ENCODE results near the gene CLSTN2.

The CLSTN2 gene

DNA sequence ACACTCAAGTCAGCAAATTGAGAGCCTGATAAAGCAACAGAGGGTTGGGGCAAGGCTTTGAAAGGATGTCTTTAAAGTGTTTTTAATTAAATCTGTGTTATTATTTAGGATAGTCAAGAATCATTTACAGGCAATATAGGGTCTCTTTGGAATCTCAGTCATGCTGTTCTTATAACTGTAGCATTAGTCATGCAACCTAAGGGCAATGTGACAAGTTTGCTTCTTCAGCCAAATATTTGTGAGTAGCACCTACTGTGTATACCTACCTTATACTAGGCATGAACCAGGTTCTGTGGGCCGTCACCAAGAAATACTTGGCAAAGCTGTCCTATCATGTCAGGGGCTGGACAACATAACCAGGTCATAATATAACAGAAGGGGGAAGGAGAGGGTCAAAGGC lies 558.3 kb downstream of the CLSTN2 start:
- DNase-seq (ENCODE audit: low spot score), result no peak
- FAIRE-seq, result no peak

DNA sequence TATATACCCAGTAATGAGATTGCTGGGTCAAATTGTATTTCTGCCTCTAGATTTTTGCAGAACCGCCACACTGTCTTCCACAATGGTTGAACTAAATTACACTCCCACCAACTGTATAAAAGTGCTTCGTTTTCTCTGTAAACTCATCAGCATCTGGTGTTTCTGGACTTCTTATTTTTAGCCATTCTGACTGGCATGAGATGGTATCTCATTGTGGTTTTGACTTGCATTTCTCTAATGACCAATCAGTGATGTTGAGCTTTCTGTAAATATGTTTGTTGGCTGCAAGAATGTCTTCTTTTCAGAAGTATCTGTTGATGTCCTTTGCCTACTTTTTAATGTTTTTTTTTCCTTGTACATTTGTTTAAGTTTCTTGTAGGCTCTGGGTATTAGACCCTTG lies 560.0 kb downstream of the CLSTN2 start:
- no peak for DNase-seq (ENCODE audit: low spot score)
- no peak for FAIRE-seq

- FAIRE-seq, result no peak
- DNase-seq (ENCODE audit: low spot score), result no peak
Measured at GRCh38 chr3:140497331-140497730, 562.3 kb downstream of the CLSTN2 start.

DNA sequence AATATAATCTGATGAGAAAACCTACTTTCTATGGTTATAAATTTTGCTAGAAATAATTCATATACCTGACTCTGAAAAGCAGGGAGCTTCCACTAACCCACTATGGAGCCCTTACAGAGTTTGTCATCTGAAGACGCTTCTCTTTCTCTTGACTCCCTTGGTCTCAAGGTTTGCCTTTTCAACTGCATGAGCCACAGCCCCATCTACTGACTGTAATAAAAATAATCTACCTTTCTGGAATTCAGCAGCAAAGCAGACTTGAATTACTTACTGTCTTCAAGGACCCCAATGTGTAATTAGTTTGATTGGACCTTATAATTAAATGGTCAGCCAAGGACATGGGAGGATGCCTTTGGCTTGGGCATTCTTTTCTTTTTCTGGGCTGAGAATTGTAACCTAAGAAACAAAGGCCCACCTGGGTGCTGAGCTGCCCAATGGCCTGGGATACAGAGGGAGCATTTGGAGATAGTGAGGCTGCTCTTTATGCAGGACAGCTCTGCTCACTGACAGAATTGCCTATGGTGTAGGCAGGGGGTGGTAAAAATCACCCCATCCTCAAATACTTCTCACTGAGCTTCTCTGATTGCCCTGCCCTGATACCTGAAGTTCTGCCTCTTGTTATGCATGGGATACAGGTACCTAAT lies 564.3 kb downstream of the CLSTN2 start:
- FAIRE-seq (peak; percentile 21), DNase-seq (ENCODE audit: low spot score) (no peak)

GRCh38 chr3:140500473-140500872 lies 565.5 kb downstream of the CLSTN2 start:
- FAIRE-seq, result no peak

DNA sequence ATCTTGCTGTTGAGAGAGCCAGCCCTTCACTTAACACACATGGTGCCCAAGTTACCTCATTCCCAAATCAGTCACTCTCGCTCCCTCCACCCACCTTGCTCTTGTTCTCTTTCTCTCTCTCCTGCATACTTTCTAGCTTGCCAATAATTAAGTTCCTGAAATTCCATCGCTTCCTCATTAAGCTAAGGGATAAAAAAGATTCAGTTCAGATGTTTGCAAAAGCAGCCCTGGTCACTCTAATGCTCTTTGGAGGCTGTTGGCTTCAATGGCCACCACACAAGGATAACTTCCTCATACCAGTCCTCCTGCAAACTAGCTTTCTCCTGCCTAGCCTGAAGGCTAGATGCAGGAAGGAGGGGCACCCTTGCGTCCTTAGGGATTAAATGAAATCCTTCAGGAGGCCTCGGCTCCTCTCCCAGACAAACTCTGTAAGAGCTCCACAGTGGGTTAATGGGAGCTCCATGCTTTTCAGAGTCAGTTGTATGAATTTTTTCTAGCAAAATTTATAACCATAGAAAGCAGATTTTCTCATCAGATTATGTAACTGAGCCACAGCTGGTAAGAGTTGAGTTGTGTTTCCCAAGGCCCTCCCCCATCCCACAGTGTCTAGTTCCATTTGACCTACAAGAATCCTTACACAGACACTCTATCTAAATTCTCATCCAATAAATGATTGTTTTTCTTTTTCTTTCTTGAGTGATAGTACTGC lies 566.2 kb downstream of the CLSTN2 start:
- no peak for FAIRE-seq
- DNase-seq (ENCODE audit: low spot score), result no peak

More at GRCh38 chr3:140500473-140500872, 565.5 kb downstream of the CLSTN2 start:
- DNase-seq (ENCODE audit: low spot score), result no peak

- FAIRE-seq, result no peak
- no peak for DNase-seq (ENCODE audit: low spot score)
Measured at GRCh38 chr3:140501770-140502364, 566.9 kb downstream of the CLSTN2 start.

DNA sequence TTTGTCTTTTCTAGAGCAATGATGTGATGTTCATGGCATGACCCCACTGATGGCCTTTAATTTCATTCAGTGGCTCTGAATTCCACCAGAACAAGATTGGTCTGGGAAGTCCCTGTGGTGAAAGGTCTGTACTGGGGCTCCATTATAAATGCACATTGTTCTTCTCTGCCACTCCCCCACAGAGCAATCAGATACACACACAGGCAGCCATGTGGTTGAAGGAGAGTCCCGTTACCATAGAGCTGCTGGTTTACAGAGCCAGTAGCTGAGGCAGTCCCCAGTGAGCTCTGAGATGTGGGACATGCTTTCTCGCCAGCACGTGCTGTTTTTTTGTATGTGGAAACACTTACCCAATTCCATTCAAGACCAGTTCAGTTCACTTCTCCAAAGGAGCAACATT lies 570.2 kb downstream of the CLSTN2 start:
- DNase-seq (ENCODE audit: low spot score), result no peak
- no peak for FAIRE-seq

GRCh38 chr3:140505876-140506275 lies 570.9 kb downstream of the CLSTN2 start:
- FAIRE-seq (no peak), DNase-seq (ENCODE audit: low spot score) (no peak)

DNA sequence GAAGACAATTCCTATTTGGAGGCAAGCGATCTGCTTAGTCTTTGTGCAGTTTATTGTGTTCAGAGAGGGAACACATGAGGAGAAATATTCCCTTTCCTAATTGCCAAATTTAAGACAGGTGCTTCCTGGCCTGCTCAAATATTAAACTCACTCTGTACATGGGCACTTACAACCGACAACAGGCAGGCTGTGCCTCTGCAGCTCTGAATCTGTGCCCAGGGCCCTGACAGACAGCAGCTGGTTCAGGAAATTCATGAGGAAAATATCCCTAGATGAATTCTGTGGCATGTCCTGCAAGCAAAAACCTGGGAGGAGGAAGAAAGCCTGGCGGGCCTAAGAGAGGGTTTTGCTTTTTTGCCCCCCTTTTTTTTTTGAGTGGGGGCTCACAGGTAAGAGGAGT lies 573.6 kb downstream of the CLSTN2 start:
- FAIRE-seq (no peak), DNase-seq (ENCODE audit: low spot score) (no peak)

DNA sequence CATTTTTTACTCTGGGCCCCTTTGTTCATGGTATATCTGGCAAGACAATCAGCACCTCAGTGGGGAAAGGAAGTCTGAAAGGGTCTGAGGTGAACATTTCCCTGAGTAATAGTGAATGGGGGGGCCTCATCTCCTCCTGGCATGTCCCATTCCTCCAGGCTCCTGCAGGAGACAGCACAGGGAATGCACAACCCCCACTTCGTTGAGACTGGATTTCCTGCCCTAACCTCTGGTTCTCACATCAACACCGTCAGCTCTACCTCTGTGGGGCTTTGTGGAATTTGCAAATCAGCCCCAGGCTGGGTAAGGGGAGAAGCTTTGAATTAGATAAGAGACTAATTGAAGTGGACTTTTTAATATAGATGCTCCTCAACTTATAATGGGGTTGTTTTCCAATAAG lies 574.5 kb downstream of the CLSTN2 start:
- FAIRE-seq (no peak), DNase-seq (ENCODE audit: low spot score) (no peak)

- FAIRE-seq (no peak), DNase-seq (ENCODE audit: low spot score) (no peak)
Measured at GRCh38 chr3:140510303-140510861, 575.4 kb downstream of the CLSTN2 start.

- FAIRE-seq (no peak), DNase-seq (ENCODE audit: low spot score) (no peak)
Measured at GRCh38 chr3:140521751-140522445, 586.9 kb downstream of the CLSTN2 start.

DNA sequence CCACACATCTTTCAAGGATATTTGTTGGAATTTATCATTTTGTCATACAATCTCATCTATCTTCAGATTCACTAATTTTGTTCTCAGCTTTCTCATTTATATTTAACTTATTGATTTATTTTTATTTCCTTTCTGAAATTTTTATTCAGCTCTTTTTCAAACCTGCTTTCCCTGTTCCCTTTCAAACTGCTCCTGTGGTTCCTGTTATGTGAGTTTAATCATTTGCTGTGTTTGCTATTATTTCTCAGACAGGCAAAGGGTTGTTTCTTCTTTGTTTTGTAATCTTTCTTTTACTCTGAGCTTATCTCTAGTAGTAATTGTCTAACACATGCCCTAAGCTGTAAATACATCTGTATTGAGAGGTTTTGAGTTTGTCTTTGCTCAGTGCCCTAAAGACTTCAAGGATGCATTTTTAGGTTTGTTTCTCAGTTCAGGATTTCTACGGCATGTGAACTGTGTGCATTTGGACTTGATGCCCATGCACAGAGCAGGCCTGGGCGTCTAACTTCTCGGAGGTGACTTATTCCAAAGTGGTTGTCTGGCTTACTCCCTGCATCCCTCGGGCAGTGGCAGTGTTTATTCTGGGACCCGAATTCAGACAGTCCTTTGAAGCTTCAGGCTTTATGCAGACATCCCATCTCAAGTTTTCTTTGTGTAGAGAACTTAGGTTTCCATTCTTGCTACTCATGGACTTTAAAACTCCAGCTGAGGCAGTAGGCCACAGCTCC lies 587.8 kb downstream of the CLSTN2 start:
- FAIRE-seq (no peak), DNase-seq (ENCODE audit: low spot score) (no peak)

GRCh38 chr3:140523600-140523999 lies 588.6 kb downstream of the CLSTN2 start:
- no peak for FAIRE-seq
- DNase-seq (ENCODE audit: low spot score), result no peak

GRCh38 chr3:140527156-140527555 lies 592.2 kb downstream of the CLSTN2 start:
- no peak for FAIRE-seq

DNA sequence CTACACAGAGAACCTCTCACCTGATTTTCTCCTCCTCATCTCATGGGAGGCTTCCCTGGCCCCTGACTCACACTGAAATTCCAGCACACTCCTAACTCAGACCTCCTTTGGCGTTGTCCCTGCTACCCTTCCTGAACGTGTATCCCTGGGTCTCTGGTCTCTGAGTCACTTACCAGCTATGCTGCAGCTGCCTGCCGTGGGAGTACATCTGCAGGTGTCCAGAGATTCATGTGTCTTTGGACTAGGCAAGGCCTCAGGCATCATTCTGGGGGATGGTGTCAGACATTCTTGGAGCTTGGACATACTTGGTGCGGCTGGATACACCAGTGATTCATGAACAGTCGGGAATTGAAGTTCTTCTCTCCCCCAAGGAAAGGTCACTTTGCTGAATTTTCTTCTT lies 594.1 kb downstream of the CLSTN2 start:
- FAIRE-seq, result peak; percentile 90
- DNase-seq (ENCODE audit: low spot score), result peak; percentile 86

More at GRCh38 chr3:140527156-140527555, 592.2 kb downstream of the CLSTN2 start:
- DNase-seq (ENCODE audit: low spot score), result no peak

DNA sequence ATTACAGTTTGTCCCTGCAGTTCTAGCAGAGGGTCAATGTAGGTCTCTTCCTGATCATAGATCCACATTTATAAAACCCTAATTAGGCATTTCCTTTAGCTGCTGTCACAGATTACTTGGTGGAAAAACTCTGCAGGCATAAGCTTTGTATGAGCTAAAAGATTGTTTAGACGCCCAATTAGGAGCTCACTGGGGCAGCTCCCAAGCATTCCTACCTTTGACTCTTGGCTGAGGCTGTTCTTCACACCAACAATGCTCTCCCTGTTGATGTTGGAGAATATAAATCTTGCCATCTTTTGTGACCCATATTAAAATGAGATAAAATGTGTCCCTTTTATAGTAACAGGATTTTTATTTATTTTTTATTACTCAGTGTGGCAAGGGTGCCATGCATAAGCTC lies 594.6 kb downstream of the CLSTN2 start:
- DNase-seq (ENCODE audit: low spot score) (no peak), FAIRE-seq (no peak)

GRCh38 chr3:140530131-140530530 lies 595.1 kb downstream of the CLSTN2 start:
- no peak for FAIRE-seq
- no peak for DNase-seq (ENCODE audit: low spot score)

GRCh38 chr3:140530603-140531002 lies 595.6 kb downstream of the CLSTN2 start:
- DNase-seq (ENCODE audit: low spot score) (peak; percentile 30), FAIRE-seq (no peak)

DNA sequence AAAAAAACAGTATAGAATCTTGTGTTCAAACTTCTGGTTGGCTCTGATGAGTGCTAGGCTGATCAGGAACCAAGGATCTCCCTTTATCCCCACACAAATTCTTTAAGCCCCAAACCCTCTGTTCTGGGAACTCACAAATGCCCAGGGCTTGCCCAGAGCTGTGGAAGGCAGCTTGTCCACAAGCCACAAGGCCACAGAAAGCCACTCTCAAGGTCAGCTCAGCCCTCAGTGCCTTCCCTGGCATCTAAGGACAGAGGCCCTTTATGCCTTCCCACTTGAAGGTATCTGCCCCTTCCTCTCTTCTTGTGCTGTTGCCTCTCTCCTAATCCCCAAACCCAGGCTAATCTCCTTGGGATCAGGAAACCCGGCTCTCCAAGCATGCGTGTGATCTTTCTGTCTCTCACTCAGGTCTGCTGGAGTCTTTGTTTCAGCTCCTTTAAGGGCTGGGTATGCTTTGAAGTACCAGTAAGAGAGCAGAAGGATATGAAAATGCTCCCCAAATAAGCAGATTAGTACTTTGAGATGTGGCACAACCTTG lies 597.9 kb downstream of the CLSTN2 start:
- FAIRE-seq (no peak), DNase-seq (ENCODE audit: low spot score) (no peak)
